ENCODE data around the gene TCOF1. TPM values are rescaled to one million over a fixed set of nuclear protein-coding genes. Genes with fewer than 3 reads are reported as not detected.

Gene TCOF1
- total RNA-seq, 1 donor = 23.1 TPM

DNA sequence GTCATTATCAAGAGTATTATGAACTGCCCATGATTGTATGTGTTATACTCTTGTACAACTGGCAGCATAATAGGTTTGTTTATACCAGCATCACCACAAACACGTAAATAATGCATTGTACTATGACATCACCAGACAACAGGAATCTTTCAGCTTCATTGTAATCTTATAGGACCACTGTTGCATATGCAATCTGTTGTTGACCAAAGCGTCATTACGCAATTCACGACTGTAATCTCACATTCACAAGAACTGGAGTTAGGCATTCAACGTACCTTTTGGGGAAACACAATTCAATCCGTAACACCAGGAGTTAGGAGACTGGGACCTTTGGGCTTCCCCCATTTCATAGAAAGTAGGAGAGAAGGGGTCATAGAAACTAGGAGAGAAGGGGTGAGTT lies 34.4 kb upstream of the TCOF1 start:
- H3K4me3 ChIP-seq (ENCODE audit: low read depth, low read length) = no peak overlapping the region
- DNase-seq (ENCODE audit: low read depth) = no peak
- TF ChIP-seq, protein P1, sequence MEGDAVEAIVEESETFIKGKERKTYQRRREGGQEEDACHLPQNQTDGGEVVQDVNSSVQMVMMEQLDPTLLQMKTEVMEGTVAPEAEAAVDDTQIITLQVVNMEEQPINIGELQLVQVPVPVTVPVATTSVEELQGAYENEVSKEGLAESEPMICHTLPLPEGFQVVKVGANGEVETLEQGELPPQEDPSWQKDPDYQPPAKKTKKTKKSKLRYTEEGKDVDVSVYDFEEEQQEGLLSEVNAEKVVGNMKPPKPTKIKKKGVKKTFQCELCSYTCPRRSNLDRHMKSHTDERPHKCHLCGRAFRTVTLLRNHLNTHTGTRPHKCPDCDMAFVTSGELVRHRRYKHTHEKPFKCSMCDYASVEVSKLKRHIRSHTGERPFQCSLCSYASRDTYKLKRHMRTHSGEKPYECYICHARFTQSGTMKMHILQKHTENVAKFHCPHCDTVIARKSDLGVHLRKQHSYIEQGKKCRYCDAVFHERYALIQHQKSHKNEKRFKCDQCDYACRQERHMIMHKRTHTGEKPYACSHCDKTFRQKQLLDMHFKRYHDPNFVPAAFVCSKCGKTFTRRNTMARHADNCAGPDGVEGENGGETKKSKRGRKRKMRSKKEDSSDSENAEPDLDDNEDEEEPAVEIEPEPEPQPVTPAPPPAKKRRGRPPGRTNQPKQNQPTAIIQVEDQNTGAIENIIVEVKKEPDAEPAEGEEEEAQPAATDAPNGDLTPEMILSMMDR (IDR thresholded peaks at IDR 0.05; ENCODE audit: insufficient read depth, low read length) = no peak

DNA sequence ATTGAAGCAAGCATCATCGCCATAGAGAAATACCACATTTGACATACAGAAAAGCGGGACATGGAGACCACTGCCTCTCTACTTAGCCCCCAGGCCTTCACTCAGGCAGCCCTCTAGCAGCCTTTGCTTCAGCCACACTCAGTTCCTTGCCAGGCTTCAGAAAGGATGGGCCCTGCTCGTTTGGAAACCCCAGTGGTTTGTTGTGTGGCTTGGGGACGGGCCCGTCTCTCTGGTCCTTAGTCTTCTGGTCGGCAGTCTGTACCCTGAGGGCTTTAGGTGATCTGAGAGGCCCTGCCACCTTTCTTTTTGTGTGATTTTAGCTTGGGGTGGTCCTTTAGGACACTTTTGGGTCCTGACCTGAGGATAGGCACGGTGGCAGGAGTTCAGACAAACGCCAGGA lies 33.7 kb upstream of the TCOF1 start:
- no peak overlapping the region for H3K4me3 ChIP-seq (ENCODE audit: low read depth, low read length)
- TF ChIP-seq, protein P1 (IDR thresholded peaks at IDR 0.05; ENCODE audit: insufficient read depth, low read length) = no peak
- DNase-seq (ENCODE audit: low read depth) = no peak

DNA sequence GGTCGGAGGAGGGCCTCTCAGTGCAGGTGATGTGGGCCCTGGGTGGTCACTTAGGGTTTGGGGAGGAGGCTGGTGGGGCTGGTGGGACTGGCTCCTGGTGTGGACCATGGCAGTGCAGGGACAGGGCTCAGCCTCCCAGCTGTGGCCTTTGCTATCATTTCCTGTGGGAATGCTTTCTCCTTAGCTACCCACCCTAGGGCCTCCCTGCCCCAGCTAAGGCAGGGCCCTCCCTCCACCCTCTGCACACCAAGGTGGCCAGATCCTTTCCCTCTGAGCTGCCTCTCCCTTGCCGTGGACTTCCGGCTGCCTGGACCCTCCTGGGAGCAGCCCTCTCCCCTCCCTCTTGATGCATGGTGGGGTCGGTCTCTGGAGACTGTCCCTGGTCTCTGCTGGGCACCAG lies 32.1 kb upstream of the TCOF1 start:
- no peak for DNase-seq (ENCODE audit: low read depth)
- TF ChIP-seq, protein P1 (IDR thresholded peaks at IDR 0.05; ENCODE audit: insufficient read depth, low read length) = no peak
- no peak overlapping the region for H3K4me3 ChIP-seq (ENCODE audit: low read depth, low read length)

DNA sequence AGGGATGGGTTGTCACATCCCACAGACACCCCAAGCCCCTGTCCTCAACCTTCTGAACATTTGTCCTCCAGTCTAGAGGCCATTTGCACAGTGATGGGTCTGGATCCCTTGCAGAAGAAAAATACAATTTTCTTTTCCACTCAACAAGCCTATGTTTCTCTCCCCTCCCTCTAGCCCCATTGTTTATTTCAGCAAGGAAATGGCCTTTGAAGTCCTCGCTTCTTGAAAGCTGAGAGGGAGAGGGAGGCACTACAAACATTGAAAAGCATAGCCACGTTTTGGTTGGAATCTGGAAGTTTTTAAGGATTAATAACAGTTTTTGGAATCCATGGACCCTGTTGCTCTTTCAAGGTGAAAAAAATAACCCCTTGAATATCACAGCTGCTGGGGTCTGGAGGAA lies 30.8 kb upstream of the TCOF1 start:
- DNase-seq (ENCODE audit: low read depth) = no peak
- H3K4me3 ChIP-seq (ENCODE audit: low read depth, low read length) = no peak overlapping the region
- TF ChIP-seq, protein P1 (IDR thresholded peaks at IDR 0.05; ENCODE audit: insufficient read depth, low read length) = no peak

DNA sequence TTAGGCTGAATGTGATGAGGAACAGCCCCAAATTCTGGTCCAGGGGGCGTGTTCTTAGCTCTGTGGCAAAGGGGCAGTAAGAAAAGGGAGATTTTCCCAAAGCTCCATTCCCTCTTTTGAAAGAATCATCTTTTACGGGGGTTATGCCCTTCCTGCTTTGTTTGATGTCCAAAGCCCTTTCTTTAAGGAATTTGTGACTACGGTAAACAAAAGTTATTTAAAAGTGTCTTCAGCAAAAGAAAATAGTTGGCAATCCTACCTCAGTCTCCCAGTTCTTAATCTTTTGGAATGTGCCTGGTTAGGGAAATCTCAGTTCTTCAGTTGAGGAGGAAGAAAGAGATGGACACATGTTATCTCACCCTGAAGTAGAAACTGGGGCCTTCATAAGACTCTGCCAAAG lies 30.4 kb upstream of the TCOF1 start:
- DNase-seq (ENCODE audit: low read depth) = no peak
- TF ChIP-seq, protein P1 (IDR thresholded peaks at IDR 0.05; ENCODE audit: insufficient read depth, low read length) = no peak
- H3K4me3 ChIP-seq (ENCODE audit: low read depth, low read length) = no peak overlapping the region

DNA sequence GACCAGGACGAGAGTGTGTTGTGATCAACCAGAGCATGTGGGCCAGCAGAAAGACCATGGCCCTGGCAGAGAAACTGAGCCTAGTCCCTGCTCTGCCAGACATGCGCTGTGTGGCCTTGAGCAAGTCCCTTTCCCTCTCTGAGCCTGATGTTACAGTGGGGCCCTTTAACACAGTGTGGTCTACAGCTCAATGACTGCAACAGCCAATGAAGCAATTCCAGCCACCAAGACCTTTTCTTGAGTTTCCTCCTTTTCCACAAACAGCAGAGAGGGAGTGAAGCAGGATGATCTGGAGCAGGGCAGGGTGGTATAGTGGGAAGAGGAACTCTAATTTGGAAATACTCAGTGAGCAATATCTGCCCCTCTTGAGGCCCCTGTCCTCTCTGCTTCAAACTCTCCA lies 29.0 kb upstream of the TCOF1 start:
- TF ChIP-seq, protein P1 (IDR thresholded peaks at IDR 0.05; ENCODE audit: insufficient read depth, low read length) = no peak
- no peak for DNase-seq (ENCODE audit: low read depth)
- H3K4me3 ChIP-seq (ENCODE audit: low read depth, low read length) = no peak overlapping the region

DNA sequence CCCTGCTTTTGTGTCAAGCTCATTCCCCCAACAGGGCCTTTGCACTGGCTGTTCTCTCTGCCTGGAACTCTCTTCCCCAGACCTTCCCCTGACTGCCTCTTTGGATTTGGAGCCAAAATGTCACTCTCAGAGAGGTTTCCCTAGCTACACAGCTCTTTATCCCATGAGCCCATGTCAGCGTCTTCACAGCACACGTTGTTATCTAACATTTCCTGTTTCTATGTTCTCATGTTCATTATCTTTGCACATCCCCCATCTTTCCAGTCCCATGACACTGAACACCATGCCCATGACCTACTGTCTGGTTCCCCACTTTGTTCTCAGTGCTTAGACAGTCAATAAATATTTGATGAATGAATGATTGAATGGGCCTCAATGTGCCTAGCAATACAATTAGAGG lies 28.5 kb upstream of the TCOF1 start:
- TF ChIP-seq, protein P1 (IDR thresholded peaks at IDR 0.05; ENCODE audit: insufficient read depth, low read length) = no peak
- no peak for DNase-seq (ENCODE audit: low read depth)
- no peak overlapping the region for H3K4me3 ChIP-seq (ENCODE audit: low read depth, low read length)
